PC-3 (cell line): Measurements from ENCODE around the gene TOMM40L.

Source experiments
- EZH2 ChIP-seq: fragments of 300-600 bp; sonication (generic); IDR thresholded peaks from one replicate; pipeline ENCODE4 v1.6.1; 2017; ENCODE audit warnings: antibody characterized with exemption, mild to moderate bottlenecking, low read length; ENCODE audit not compliant: unreplicated experiment
- EZH2phosphoT487 ChIP-seq: fragments of 300-600 bp; sonication (generic); IDR thresholded peaks from 2 replicates; pipeline ENCODE4 v1.6.1; 2018; ENCODE audit warnings: mild to moderate bottlenecking, antibody characterized with exemption, low read length, borderline replicate concordance
- TF ChIP-seq, protein P1 (sequence below): fragments of 300-600 bp; sonication (generic); conservative IDR thresholded peaks from 2 replicates; pipeline ENCODE4 v1.5.1; 2017; ENCODE audit warnings: antibody characterized with exemption, low read depth, mild to moderate bottlenecking, low read length

DNA sequence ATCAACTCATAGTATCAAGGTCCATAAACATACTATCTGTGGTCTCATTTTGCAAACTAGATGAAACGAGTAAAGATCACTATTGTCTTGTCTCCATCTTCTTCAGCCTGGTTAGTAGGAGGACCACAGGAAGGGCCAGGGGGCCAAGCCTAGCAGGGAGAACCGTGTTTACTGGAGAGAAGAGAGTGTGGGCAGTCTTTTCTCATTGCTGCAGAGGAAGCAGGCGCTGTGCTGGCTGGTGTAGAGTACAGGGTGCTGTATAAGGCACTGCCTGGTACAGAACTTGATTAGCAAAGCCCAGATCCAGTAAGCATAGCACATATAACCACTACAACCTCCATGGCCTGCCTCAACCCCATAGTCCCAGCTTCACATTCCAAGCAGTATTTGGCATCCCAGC, 38.5 kb upstream of the TOMM40L start:
- TF ChIP-seq, protein P1, sequence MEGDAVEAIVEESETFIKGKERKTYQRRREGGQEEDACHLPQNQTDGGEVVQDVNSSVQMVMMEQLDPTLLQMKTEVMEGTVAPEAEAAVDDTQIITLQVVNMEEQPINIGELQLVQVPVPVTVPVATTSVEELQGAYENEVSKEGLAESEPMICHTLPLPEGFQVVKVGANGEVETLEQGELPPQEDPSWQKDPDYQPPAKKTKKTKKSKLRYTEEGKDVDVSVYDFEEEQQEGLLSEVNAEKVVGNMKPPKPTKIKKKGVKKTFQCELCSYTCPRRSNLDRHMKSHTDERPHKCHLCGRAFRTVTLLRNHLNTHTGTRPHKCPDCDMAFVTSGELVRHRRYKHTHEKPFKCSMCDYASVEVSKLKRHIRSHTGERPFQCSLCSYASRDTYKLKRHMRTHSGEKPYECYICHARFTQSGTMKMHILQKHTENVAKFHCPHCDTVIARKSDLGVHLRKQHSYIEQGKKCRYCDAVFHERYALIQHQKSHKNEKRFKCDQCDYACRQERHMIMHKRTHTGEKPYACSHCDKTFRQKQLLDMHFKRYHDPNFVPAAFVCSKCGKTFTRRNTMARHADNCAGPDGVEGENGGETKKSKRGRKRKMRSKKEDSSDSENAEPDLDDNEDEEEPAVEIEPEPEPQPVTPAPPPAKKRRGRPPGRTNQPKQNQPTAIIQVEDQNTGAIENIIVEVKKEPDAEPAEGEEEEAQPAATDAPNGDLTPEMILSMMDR: no peak
- TF ChIP-seq EZH2phosphoT487 (no peak), EZH2 (no peak)
